ENCODE results near the gene SWT1. TPM values are rescaled to one million over a fixed set of nuclear protein-coding genes. Genes with fewer than 3 reads are reported as not detected.
"Not testable (repeated sequence)": the region's sequence is repeated elsewhere in the genome, so short reads cannot be mapped to it uniquely, and the experiment has no call there.

The SWT1 gene
- total RNA-seq, 3 donors from 2014 or later, result 10.5 to 13.9 (median 10.9) TPM

- Histone ChIP-seq H3K4me3 (no peak overlapping the region), H3K27me3 (no peaks in the 10 kb centered on the region), H3K36me3 (no peaks in the 10 kb centered on the region), H3K4me1 (no peaks in the 10 kb centered on the region), H3K27ac (no peak overlapping the region), H3K9me3 (no peaks in the 10 kb centered on the region)
- DNase-seq (ENCODE audit: low spot score in 2 of 2), result no peak
- intact Hi-C loops (cut with DNase I; ENCODE audit: low total_unique reads), result no loop called here
- TF ChIP-seq POLR2AphosphoS5 (IDR thresholded peaks at IDR 0.05) (no peak), POLR2A (IDR thresholded peaks at IDR 0.05) (no peak), CTCF (IDR thresholded peaks at IDR 0.05) (no peak)
Measured at GRCh38 chr1:185249563-185249962, 92.6 kb downstream of the SWT1 start.

- intact Hi-C loops (cut with DNase I; ENCODE audit: low total_unique reads), result no loop called here
- Histone ChIP-seq H3K4me1 (no peaks in the 10 kb centered on the region), H3K36me3 (no peaks in the 10 kb centered on the region), H3K4me3 (no peak overlapping the region), H3K27me3 (no peaks in the 10 kb centered on the region), H3K9me3 (no peaks in the 10 kb centered on the region), H3K27ac (no peak overlapping the region)
- no peak for DNase-seq (ENCODE audit: low spot score in 2 of 2)
- no peak for TF ChIP-seq CTCF (IDR thresholded peaks at IDR 0.05)
- no peak for TF ChIP-seq POLR2AphosphoS5 (IDR thresholded peaks at IDR 0.05)
- TF ChIP-seq POLR2A (IDR thresholded peaks at IDR 0.05), result no peak
Measured at GRCh38 chr1:185250063-185250462, 93.1 kb downstream of the SWT1 start.

GRCh38 chr1:185251928-185252327 lies 95.0 kb downstream of the SWT1 start:
- H3K36me3 ChIP-seq; DNase-seq (ENCODE audit: low spot score in 2 of 2); H3K4me1 ChIP-seq; H3K27me3 ChIP-seq; H3K4me3 ChIP-seq; intact Hi-C loops (cut with DNase I; ENCODE audit: low total_unique reads); H3K9me3 ChIP-seq; H3K27ac ChIP-seq: not testable (repeated sequence)

GRCh38 chr1:185252404-185252803 lies 95.4 kb downstream of the SWT1 start:
- H3K9me3 ChIP-seq; H3K4me3 ChIP-seq; intact Hi-C loops (cut with DNase I; ENCODE audit: low total_unique reads); H3K36me3 ChIP-seq; H3K27ac ChIP-seq; DNase-seq (ENCODE audit: low spot score in 2 of 2); H3K4me1 ChIP-seq; H3K27me3 ChIP-seq: not testable (repeated sequence)

- intact Hi-C loops (cut with DNase I; ENCODE audit: low total_unique reads); H3K27me3 ChIP-seq; DNase-seq (ENCODE audit: low spot score in 2 of 2); H3K9me3 ChIP-seq; H3K27ac ChIP-seq; H3K36me3 ChIP-seq; H3K4me3 ChIP-seq; H3K4me1 ChIP-seq: not testable (repeated sequence)
Measured at GRCh38 chr1:185255595-185255994, 98.6 kb downstream of the SWT1 start.

DNA sequence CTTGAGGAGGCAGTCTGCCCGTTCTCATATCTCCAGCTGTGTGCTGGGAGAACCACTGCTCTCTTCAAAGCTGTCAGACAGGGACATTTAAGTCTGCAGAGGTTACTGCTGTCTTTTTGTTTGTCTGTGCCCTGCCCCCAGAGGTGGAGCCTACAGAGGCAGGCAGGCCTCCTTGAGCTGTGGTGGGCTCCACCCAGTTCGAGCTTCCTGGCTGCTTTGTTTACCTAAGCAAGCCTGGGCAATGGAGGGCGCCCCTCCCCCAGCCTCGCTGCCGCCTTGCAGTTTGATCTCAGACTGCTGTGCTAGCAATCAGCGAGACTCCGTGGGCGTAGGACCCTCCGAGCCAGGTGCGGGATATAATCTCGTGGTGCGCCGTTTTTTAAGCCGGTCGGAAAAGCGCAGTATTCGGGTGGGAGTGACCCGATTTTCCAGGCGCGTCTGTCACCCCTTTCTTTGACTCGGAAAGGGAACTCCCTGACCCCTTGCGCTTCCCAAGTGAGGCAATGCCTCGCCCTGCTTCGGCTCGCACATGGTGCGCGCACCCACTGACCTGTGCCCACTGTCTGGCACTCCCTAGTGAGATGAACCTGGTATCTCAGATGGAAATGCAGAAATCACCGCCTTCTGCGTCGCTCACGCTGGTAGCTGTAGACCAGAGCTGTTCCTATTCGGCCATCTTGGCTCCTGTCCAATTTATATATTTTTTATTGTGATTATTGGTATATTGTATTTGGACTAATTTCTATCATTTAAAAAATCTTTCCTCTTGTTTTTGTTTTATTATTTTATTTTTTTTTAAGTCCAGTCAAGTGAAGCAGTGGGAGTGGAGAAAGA lies 100.4 kb downstream of the SWT1 start:
- H3K4me1 ChIP-seq; H3K36me3 ChIP-seq; intact Hi-C loops (cut with DNase I; ENCODE audit: low total_unique reads); DNase-seq (ENCODE audit: low spot score in 2 of 2); H3K27ac ChIP-seq; H3K9me3 ChIP-seq; H3K27me3 ChIP-seq; H3K4me3 ChIP-seq: not testable (repeated sequence)

DNA sequence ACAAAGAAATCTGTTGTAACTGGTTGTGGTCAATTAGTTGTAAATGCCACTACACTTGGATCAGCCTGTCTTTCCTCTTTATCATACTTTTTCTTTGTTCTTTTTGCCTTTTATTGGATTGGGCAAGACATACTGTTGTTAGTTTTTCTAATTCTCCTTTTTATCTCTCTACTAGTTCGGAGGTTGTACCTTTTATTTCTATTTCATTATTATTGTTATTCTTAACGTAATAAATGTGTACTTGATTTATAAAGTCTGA lies 100.9 kb downstream of the SWT1 start:
- DNase-seq (ENCODE audit: low spot score in 2 of 2), result no peak

More for the DNA sequence above, 100.9 kb downstream of the SWT1 start:
- H3K27ac ChIP-seq, result no peak overlapping the region
- no peaks in the 10 kb centered on the region for H3K27me3 ChIP-seq
- H3K4me1 ChIP-seq, result no peaks in the 10 kb centered on the region
- intact Hi-C loops (cut with DNase I; ENCODE audit: low total_unique reads), result no loop called here
- H3K9me3 ChIP-seq, result no peaks in the 10 kb centered on the region
- H3K4me3 ChIP-seq, result no peak overlapping the region
- H3K36me3 ChIP-seq, result no peaks in the 10 kb centered on the region
- no peak for TF ChIP-seq POLR2AphosphoS5 (IDR thresholded peaks at IDR 0.05)
- TF ChIP-seq CTCF (IDR thresholded peaks at IDR 0.05), result no peak
- TF ChIP-seq POLR2A (IDR thresholded peaks at IDR 0.05), result no peak
